ENCODE measurements around the gene SPRR2B.
"Not testable (repeated sequence)": the region's sequence is repeated elsewhere in the genome, so short reads cannot be mapped to it uniquely, and the experiment has no call there.

- TF ChIP-seq CTCF, POLR2A (IDR thresholded peaks at IDR 0.05): not testable (repeated sequence)
Measured at GRCh38 chr1:153056111-153056510, 15.3 kb downstream of the SPRR2B start.

Measured in right lobe of liver (tissue), 4 donors.